Stimulated activated memory B cell treated with anti-CD40 and anti-IgM and Interleukin-4, amounts not matched to agents 10 μg/mL and 1 μg/mL and 100 μg/mL, for 72 hours (primary cell): Measurements from ENCODE around the gene JSRP1.

Source experiments
- ATAC-seq: fragments of 150-1000 bp; cut with Tn5 transposase; 2 replicates; pipeline ENCODE4 v1.10.0; 2021
- H3K27ac Mint-ChIP-seq: one replicate; pipeline ENCODE4 v1.8.0; 2022; ENCODE audit warnings: mild to moderate bottlenecking, mixed read lengths
- H3K27me3 Mint-ChIP-seq: one replicate; pipeline ENCODE4 v1.8.0; 2022; ENCODE audit warnings: mixed read lengths
- H3K36me3 Mint-ChIP-seq: one replicate; pipeline ENCODE4 v1.8.0; 2022; ENCODE audit warnings: mixed read lengths
- H3K4me1 Mint-ChIP-seq: one replicate; pipeline ENCODE4 v1.8.0; 2022; ENCODE audit warnings: mixed read lengths
- H3K4me3 Mint-ChIP-seq: one replicate; pipeline ENCODE4 v1.8.0; 2022; ENCODE audit warnings: mild to moderate bottlenecking, moderate library complexity, mixed read lengths
- H3K9me3 Mint-ChIP-seq: one replicate; pipeline ENCODE4 v1.8.0; 2022; ENCODE audit warnings: mixed read lengths

The JSRP1 gene, protein sequence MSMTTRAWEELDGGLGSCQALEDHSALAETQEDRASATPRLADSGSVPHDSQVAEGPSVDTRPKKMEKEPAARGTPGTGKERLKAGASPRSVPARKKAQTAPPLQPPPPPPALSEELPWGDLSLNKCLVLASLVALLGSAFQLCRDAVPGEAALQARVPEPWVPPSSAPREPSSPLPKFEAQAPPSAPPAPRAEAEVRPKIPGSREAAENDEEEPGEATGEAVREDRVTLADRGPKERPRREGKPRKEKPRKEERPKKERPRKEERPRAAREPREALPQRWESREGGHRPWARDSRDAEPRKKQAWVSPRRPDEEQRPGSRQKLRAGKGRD

DNA sequence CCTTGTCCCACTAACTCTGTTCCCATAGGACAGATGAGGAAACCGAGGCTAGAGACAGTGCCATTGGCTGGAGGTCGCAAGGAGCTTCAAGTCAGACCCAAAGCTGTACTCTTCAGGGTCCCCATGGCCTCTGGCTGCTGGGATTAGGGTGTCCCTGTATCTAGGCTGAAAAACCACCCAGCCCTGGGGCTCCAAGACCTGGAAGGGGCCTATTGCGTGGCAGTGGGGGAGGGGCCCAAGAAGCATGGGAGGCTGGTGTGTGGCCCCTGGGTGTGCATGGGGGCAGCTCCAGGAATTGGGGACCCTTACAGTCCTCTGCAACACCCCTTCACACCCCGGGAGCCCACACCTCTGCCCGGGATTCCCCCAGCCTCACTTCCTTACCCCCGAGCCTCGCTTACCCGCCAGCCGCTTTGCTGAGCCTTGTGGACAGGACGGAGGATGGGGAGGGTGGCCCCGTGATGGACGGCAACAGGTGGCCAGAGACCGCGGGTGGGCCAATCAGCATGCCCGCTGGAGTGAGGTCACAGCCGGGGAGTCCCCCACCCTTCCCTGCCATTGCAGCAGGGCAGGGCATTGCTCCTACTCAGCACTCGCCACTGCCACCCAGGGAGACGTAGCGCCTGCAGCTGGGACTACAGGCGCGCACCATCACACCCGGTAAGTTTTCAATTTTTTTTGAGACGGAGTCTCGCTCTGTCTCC lies at the start of gene JSRP1:
JSRP1 (minus strand) TSS at position 436 of the 704 bp plus-strand sequence. CDS start 1,103 bp downstream, outside the sequence.
- peaks cover 15% of the 10 kb centered on the region for H3K27me3 Mint-ChIP-seq
- peak within 1 kb of the TSS; percentile 56 for H3K4me3 Mint-ChIP-seq
- peaks cover 3% of the 10 kb centered on the region for H3K9me3 Mint-ChIP-seq
- H3K27ac Mint-ChIP-seq = peak within 1 kb of the TSS; percentile 93
- H3K36me3 Mint-ChIP-seq = no peaks in the 10 kb centered on the region
- peaks cover 75% of the 10 kb centered on the region for H3K4me1 Mint-ChIP-seq
- peak; percentile 38 for ATAC-seq

DNA sequence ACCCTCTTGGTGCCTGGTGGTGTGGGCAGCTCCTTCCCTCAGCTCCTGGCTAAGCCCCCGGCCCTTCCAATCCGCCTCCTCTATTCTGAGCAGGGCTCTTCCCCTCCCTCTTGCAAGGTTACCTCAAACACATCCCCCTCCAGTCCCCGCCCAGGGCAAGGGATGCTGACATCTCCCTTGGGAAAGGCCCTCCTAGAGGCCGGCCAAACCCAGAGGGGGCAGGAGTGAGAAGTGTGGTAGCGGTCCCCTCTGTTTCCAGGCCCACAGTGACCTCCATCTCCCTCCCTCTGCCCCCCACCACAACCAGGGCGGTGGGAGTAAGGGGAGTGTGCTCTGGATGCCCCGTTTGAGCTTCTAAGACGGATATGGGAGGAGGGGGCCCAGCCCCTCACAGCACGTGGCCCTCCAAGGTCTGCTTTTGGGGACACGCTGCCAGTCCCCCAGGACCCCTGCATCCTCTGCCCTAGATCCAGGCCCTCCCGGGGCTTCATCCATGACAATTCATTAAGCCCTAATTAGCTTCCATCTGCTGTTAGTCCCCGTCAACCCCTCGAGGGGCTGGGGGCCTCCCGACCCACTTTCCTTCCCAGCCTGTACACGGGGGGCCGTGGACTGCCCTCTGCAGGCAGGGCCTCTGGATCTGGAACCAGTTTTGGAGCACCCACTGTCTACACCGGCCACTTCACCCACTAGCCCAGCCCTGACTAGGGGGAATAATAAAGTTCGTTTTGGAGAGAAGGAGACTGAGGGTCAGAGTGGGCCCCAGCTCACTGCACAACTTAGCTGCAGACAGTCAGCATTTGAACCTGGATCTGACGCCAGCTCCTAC lies 49.4 kb upstream of the JSRP1 start:
- H3K4me1 Mint-ChIP-seq = peaks cover 58% of the 10 kb centered on the region
- ATAC-seq = no peak
- H3K27me3 Mint-ChIP-seq = peaks cover 57% of the 10 kb centered on the region
- peaks cover 2% of the 10 kb centered on the region for H3K9me3 Mint-ChIP-seq
- H3K4me3 Mint-ChIP-seq = no peak overlapping the region
- peak overlapping the region; percentile 19 for H3K27ac Mint-ChIP-seq
- H3K36me3 Mint-ChIP-seq = no peaks in the 10 kb centered on the region

DNA sequence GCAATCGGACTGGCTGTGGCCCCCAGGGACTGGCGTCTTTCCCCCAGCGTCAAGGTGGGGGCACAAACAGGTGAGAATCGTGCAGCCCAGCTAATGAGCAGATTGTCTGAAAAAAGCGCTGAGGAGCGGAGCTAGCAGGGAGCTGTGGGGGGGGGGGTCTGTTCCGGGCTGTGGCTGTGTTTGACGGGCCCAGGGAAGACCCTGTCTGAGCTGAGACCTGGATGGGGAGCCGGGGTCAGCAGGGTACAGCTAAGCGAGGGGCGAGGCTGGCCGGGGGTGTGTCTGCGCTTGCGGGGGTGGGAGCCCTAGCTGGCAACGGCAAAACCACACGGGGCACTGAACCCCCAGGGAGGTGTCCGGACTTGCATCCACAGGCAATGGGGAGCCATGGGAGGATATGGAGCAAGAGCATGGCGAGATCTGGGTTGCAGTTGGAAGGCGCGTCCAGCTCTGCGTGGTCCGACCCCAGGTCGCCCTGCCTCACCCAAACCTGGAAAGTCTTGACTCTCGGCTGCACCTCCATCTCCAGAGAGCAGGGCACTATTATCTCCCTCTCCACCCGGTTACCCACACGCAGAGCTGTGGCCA lies 47.1 kb upstream of the JSRP1 start:
- peak overlapping the region; percentile 67 for H3K4me3 Mint-ChIP-seq
- peak; percentile 4 for ATAC-seq
- H3K36me3 Mint-ChIP-seq = no peaks in the 10 kb centered on the region
- peaks cover 2% of the 10 kb centered on the region for H3K9me3 Mint-ChIP-seq
- H3K27me3 Mint-ChIP-seq = peaks cover 34% of the 10 kb centered on the region
- peak overlapping the region; percentile 64 for H3K27ac Mint-ChIP-seq
- peaks cover 55% of the 10 kb centered on the region for H3K4me1 Mint-ChIP-seq

DNA sequence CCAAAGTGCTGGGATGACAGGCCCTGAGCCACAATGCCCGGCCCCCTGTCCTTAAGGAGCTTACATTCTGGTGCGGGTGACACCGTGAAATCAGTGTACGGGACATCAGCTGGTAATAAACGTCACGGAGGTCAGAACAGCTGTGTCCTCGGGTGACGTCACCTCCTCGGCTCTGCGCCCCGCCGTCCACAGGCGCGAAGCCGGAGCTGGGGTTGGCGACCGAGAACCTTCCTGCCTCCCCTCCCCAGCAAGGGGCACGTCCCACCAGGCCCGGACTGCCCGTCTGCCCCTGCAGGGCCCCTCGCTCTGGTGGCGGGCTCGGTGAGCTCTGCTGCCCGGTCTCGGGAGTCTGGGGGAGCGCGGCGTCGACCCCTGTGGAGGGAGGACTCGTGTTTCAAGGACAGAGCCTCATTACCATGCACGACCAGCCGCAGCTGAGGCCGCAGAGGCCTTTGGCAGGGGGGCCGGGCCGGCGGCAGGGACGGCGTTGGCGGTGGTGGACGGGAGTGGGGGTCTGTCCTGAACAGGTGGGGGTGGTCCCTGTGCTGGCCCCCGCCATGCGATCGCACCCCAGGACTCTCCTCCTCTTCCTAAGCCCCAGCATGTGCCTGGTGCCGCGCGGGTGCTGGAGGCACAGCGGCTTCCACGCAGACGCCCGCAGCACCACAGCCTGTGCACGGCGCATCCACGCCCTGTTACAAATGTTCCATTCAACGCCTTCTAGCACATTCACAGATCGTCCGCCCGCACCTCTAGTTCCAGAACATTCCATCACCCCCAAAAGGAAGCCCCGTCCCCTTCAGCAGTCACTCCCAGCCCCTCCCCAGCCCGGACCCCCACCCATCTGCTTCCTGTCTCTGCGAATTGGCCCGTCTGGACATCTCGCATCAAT lies 46.3 kb upstream of the JSRP1 start:
- H3K27ac Mint-ChIP-seq = peak overlapping the region; percentile 64
- peak; percentile 62 for ATAC-seq
- no peaks in the 10 kb centered on the region for H3K36me3 Mint-ChIP-seq
- H3K4me1 Mint-ChIP-seq = peaks cover 54% of the 10 kb centered on the region
- H3K27me3 Mint-ChIP-seq = peaks cover 32% of the 10 kb centered on the region
- H3K4me3 Mint-ChIP-seq = peak overlapping the region; percentile 67
- H3K9me3 Mint-ChIP-seq = peaks cover 2% of the 10 kb centered on the region

DNA sequence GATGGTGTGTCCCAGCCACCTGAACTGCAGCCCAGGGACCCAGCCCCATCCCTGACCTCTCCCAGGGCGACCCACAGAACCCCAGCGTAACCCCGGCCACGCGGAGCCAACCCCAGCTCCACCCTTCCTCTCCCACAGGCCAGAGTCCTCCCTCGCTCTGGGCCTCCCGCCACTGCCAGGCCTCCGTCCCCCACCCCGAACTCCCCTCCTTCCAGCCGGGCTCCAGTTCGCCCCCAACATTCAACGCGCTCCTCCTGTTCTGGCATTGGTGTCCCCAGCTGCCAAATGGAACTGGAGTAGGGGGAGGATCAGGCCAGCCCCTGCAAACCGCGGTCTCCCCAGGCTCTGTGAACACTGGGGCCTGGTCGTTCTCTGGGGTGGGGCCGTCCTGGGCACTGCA lies 44.3 kb upstream of the JSRP1 start:
- Mint-ChIP-seq H3K27ac (peak overlapping the region; percentile 57), H3K9me3 (peaks cover 2% of the 10 kb centered on the region), H3K36me3 (no peaks in the 10 kb centered on the region), H3K27me3 (peaks cover 14% of the 10 kb centered on the region), H3K4me3 (no peak overlapping the region), H3K4me1 (peaks cover 38% of the 10 kb centered on the region)
- no peak for ATAC-seq

DNA sequence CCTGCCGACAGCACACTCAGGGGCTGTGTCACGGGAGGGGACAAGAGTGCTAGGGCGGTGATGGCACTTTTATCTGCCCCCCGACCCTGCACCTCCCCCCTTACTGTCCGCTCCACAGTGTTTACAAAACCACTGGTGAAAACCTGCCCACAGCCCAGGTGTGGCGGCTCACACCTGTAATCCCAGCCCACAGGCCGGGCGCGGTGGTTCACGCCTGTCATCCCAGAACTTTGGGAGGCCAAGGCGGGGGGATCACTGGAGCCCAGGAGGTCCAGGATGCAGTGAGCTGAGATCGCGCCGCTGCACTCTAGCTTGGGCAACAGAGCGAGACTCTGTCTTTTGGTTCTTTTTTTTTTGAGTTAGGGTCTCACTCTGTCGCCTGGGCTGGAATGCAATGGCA lies 39.9 kb upstream of the JSRP1 start:
- Mint-ChIP-seq H3K9me3 (no peaks in the 10 kb centered on the region), H3K27ac (no peak overlapping the region), H3K27me3 (no peaks in the 10 kb centered on the region), H3K4me1 (peaks cover 41% of the 10 kb centered on the region), H3K36me3 (peaks cover 26% of the 10 kb centered on the region), H3K4me3 (no peak overlapping the region)
- ATAC-seq = no peak

DNA sequence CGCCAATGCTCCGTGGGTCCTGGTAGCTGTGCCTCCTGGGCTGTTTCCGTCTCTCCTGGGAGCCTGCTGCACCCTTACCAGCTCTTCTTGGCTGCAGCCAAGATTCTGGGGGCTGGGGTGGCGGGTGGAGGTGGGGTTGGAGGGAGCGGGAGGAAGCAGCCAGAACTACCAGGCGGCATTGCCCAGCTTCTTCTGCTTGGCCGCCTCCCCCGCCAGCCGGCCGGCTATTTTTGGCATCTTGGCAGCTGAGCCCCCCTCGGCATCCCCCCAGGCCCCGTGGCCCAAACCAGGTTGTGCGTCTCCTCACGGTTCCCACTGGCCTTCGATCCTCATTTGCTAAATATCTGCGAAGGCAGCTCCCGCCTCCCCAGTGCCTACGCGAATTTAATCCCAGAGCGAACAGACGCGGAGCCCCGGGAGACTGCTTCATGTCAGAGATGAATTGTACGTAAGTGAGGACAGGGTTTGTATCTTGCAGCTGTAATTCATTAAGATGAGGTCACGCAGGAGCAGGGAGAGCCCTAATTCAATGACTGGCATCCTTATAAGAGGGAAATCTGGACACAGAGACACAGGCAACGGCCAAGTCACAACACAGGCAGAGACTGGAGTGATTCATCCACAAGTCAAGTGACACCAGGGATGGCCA lies 38.6 kb upstream of the JSRP1 start:
- Mint-ChIP-seq H3K27me3 (no peaks in the 10 kb centered on the region), H3K36me3 (peaks cover 31% of the 10 kb centered on the region), H3K9me3 (no peaks in the 10 kb centered on the region), H3K27ac (peak overlapping the region; percentile 76), H3K4me1 (peaks cover 29% of the 10 kb centered on the region), H3K4me3 (peak overlapping the region; percentile 66)
- no peak for ATAC-seq

DNA sequence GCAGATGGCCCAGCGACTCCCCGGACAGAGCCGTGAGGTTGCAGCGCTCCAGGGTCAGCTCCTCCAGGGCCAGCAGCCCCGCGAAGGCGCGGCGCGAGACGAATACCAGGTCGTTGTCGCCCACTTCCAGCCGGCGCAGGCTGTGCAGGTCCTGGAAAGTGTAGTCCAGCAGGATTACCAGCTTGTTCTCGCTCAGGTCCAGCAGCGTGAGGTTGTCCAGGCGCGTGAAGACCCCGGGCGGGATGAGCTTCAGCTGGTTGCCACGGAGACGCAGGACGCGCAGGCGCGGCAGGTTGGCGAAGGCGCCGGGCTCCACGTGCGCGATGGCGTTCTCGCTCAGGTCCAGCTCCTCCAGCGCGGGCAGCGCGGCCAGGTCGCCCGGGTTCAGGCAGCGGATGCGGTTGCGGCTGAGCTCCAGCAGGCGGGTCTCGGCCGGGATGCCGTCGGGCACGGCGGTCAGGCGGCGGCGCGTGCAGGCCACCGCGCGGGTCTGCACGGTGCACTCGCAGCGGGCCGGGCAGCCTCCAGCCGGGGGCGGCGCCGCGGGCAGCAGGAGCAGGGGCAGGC lies 35.1 kb upstream of the JSRP1 start:
- Mint-ChIP-seq H3K9me3 (no peaks in the 10 kb centered on the region), H3K27ac (peak overlapping the region; percentile 97), H3K4me1 (peaks cover 55% of the 10 kb centered on the region), H3K4me3 (peak overlapping the region; percentile 86), H3K36me3 (peaks cover 31% of the 10 kb centered on the region), H3K27me3 (no peaks in the 10 kb centered on the region)
- ATAC-seq = no peak

DNA sequence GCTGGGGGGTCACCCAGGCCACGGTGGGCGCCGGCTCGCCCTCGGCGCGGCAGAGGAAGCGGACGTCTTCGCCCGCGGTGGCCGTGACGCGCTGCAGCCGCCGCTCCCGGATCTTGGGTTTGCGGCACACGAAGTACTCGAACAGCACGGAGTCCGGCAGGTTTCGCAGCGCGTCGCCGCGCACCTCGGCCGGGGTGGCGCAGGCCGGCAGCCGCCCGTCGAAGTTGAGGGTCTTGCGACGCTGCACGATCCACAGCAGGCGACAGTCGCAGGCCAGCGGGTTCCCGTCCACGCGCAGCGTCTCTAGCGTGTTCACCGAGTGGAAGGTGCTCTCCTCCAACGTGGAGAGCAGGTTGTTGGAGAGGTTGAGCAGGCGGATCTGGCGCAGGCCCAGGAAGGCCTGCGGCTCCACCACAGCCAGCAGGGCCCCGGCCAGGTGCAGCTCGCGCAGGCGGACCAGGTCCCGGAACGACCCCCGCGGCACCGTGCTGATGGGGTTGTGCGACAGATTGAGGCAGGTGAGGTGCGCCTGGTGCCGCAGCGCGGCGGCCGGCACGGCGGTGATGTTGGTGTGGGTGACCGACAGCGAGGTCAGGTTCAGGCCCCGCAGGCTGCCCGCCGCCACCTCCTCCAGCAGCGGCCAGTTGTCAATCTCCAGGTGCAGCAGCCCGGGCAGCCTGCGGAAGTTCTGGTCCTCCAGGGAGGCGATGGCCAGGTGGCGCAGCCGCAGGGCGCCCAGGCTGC lies 34.4 kb upstream of the JSRP1 start:
- peak overlapping the region; percentile 97 for H3K27ac Mint-ChIP-seq
- H3K4me3 Mint-ChIP-seq = peak overlapping the region; percentile 86
- no peaks in the 10 kb centered on the region for H3K27me3 Mint-ChIP-seq
- H3K4me1 Mint-ChIP-seq = peaks cover 57% of the 10 kb centered on the region
- H3K9me3 Mint-ChIP-seq = no peaks in the 10 kb centered on the region
- H3K36me3 Mint-ChIP-seq = peaks cover 31% of the 10 kb centered on the region
- ATAC-seq = peak; percentile 37

DNA sequence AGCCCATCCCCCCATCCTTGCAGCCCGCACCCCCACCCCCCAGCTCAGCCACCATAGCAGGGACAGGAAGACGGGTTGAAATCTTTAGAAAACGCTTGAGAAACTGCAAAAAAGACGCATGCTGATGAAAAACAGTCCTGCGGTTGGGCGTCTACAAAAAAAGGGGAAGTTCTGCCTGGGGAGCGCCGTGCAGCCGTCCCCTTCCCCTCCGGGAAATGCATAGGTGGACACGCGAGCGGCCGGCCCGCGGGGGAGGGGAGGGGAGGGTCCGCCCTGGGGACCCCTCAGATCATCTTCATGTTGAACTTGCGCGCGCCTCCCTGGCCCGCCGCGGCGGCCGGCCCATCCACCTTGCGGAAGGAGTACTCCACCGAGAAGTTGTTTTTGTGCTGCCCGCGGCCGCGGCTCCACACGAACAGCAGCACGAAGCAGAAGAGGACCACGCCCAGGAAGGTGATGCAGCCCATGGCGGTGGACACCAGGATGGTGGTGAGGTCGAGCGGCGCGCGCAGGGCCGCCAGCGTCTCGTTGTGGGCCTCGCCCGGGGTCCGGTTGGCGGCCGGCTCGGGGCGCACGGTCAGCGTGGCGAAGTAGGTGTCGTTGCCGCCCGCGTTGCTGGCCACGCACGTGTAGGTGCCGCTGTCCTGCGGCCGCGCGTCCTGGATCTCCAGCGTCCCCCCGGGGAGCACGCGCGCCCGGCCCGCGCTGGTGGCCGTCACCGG lies 33.7 kb upstream of the JSRP1 start:
- Mint-ChIP-seq H3K9me3 (no peaks in the 10 kb centered on the region), H3K27ac (peak overlapping the region; percentile 97), H3K36me3 (peaks cover 31% of the 10 kb centered on the region), H3K4me3 (peak overlapping the region; percentile 97), H3K4me1 (peaks cover 54% of the 10 kb centered on the region), H3K27me3 (no peaks in the 10 kb centered on the region)
- ATAC-seq = peak; percentile 82

DNA sequence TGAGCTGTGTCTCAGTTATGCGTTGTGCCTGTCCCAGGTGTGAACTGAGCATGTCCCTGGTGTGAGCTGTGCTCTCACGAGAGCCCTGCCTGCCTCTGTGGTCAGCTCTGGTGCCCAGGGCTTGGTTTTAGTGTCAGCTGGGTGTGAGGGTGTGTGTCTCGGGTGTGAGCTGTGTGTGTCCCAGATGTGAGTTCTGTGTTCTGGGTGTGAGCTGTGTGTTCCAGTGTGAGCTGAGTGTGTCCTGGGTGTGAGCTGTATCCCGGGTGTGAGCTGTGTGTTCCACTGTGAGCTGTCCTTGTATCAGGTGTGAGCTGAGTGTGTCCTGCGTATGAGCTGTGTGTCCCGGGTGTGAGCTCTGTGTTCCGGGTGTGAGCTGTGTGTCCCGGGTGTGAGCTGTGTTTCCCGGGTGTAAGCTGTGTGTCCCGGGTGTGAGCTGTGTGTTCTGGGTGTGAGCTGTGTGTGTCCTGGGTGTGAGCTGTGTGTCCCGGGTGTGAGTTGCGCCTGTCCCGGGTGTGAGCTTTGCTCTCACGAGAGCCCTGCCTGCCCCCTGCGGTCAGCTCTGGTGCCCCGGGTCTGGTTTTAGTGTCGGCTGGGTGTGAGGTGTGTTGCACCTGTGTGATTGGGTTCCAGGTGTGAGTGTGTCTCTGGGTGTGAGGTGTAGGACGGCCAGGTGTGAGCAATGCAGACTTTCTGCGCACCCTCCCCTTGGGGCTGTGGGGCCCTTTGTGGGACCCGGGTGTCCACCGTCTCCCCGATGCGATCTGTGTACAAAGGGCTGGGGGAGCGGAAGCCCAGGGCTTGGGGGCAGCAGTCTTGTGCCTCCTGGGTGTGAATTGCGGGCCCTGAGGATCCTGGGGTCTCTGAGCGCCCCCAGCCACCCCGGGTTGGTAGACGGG lies 32.8 kb upstream of the JSRP1 start:
- Mint-ChIP-seq H3K4me3 (peak overlapping the region; percentile 97), H3K9me3 (no peaks in the 10 kb centered on the region), H3K27ac (peak overlapping the region; percentile 97), H3K36me3 (peaks cover 26% of the 10 kb centered on the region), H3K4me1 (peaks cover 46% of the 10 kb centered on the region), H3K27me3 (no peaks in the 10 kb centered on the region)
- ATAC-seq = peak; percentile 67

DNA sequence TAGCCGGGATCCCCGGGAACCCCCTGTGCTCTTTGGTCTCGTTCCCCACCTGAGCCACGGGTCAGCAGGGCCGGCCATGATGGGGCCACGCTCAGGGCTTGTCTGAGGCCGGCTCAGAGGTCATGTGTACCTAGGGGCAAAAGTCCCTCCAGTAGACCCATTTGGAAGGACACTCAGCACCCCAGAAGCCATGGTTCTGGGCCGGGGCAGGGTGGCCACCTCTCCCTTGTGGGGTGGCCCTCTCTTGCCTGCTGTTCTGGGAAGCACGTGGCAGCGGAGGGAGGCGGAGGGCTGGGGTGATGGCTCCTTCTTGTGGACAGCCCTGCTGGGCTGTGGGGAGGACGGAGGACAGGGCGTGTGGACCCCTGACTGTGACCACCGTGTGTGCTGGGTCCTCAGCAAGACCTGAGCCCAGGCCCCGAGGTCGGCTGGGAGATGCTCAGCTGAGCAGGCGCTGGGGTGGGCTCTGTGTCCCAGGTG lies 32.2 kb upstream of the JSRP1 start:
- Mint-ChIP-seq H3K9me3 (no peaks in the 10 kb centered on the region), H3K4me1 (peaks cover 39% of the 10 kb centered on the region), H3K4me3 (peak overlapping the region; percentile 97), H3K27ac (peak overlapping the region; percentile 97), H3K27me3 (no peaks in the 10 kb centered on the region), H3K36me3 (peaks cover 19% of the 10 kb centered on the region)
- ATAC-seq = no peak
